GM12891 (cell line): ENCODE data around the gene CALN1.

Experiments used
- POLR2A ChIP-seq: IDR thresholded peaks from 2 replicates; pipeline ENCODE4 v1.6.1; 2011; ENCODE audit warnings: low read depth, low read length, control low read depth
- POLR2AphosphoS5 ChIP-seq: IDR thresholded peaks from 2 replicates; pipeline ENCODE4 v1.6.1; 2011; ENCODE audit warnings: low read depth, low read length, control low read depth
- SPI1 ChIP-seq: IDR thresholded peaks from 2 replicates; pipeline ENCODE4 v1.6.1; 2011; ENCODE audit warnings: low read depth, low read length, control low read depth

DNA sequence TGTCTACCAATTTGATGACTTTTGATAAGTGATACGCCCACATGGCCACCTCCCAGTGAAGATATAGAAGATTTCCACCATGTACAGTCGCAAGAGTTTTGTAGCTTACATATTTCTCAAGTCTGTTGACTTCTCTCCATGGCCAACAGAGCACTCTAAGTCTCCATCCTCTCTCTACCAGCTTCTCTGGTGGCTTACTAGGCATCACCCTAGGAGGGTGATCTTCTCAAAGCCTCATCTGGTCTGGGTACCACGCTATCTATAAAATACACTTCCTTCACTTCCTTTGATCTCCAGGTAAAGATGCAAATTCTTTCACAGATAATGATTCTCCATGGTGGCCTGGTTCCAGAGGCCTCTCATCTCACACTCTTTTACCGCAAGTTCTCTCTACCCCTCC lies 49.9 kb downstream of the CALN1 start:
- TF ChIP-seq POLR2A (no peak), POLR2AphosphoS5 (no peak), SPI1 (no peak)
